Heart left ventricle (tissue), 16 donors: ENCODE data around the gene MCM5. TPM values are rescaled to one million over a fixed set of nuclear protein-coding genes. Genes with fewer than 3 reads are reported as not detected.
A peak's percentile ranks its signal among the peaks of the same experiment; 100 is the strongest.

Experiments used
- ATAC-seq, 4 donors: fragments of 200-7000 bp; cut with Tn5 transposase; one replicate each; pipeline ENCODE4 v1.9.1; 2020 to 2022; ENCODE audit warnings: moderate library complexity in 4 of 4, mild to moderate bottlenecking in 3 of 4, moderate number of reproducible peaks in 1 of 4
- DNase-seq, 5 donors: peaks; one replicate each; pipeline ENCODE4 v3.0.0-alpha.2; 2020
- H3K27ac ChIP-seq, 12 donors: fragments of 200-600 bp; sonication (generic) in 4 of 12; one replicate each; pipeline versions ENCODE4 v1.5.0 to v1.8.0; 2016 to 2022; ENCODE audit warnings: mild to moderate bottlenecking in 2 of 12
- H3K27me3 ChIP-seq, 9 donors: fragments of 200-600 bp; sonication (generic) in 2 of 9; one replicate each; pipeline versions ENCODE4 v1.5.1 to v1.8.0; 2016 to 2022; ENCODE audit warnings: mild to moderate bottlenecking in 3 of 9
- H3K36me3 ChIP-seq, 9 donors: fragments of 200-600 bp; sonication (generic) in 2 of 9; one replicate each; pipeline versions ENCODE4 v1.5.0 to v1.8.0; 2018 to 2022; ENCODE audit warnings: mild to moderate bottlenecking in 2 of 9
- H3K4me1 ChIP-seq, 12 donors: fragments of 200-600 bp; sonication (generic) in 4 of 12; one replicate each; pipeline versions ENCODE4 v1.5.0 to v1.8.0; 2016 to 2022; ENCODE audit warnings: mild to moderate bottlenecking in 3 of 12
- H3K4me3 ChIP-seq, 12 donors: fragments of 200-600 bp; sonication (generic) in 4 of 12; one replicate each; pipeline versions ENCODE4 v1.5.0 to v1.8.0; 2017 to 2022; ENCODE audit warnings: mild to moderate bottlenecking in 9 of 12, moderate library complexity in 4 of 12
- H3K9me3 ChIP-seq, 12 donors: fragments of 200-600 bp; sonication (generic) in 4 of 12; one replicate each; pipeline versions ENCODE4 v1.5.0 to v1.8.0; 2016 to 2022; ENCODE audit warnings: mild to moderate bottlenecking in 1 of 12
- CTCF ChIP-seq, 12 donors: fragments of 200-600 bp; sonication (generic) in 4 of 12; IDR thresholded peaks; one replicate each; pipeline versions ENCODE4 v1.5.0 to v1.8.0; 2018 to 2022; ENCODE audit warnings: antibody characterized with exemption in 12 of 12, mild to moderate bottlenecking in 5 of 12
- POLR2A ChIP-seq, 2 donors: fragments of 450-650 bp; IDR thresholded peaks; one replicate each; pipeline ENCODE4 v1.6.1; 2017; ENCODE audit warnings: antibody characterized with exemption in 2 of 2, mild to moderate bottlenecking in 2 of 2, moderate library complexity in 2 of 2
- WGBS, 4 donors: extraction: QIAGEN DNeasy Blood & Tissue Kit in 2 of 4; methylation state at CpG; one replicate each; pipeline versions ENCODE4 v1.1.5 to v1.1.7; 2013 to 2018; 5-methylcytosine and 5-hydroxymethylcytosine counted together
- intact Hi-C, 10 donors: fragments of 100-400 bp; cut with DNase I; formaldehyde crosslinking; loops; one replicate each; pipeline versions ENCODE4 v1.11.1 to v1.14.2; 2022
- polyA plus RNA-seq, 2 donors: library from polyadenylated mRNA; stranded (reverse); fragments of 200-250 nt; gene quantifications; one replicate each; pipeline ENCODE4 v1.2.3, GENCODE V29; 2013
- total RNA-seq, 9 donors: library from RNA; depleted of rRNA in 2 of 9; stranded (reverse); fragments of >200 nt in 2 of 9; fragmentation: NEBNext Ultra II Directional in 3 of 9; extraction: Animal tissue kit (Norgen Biotek cat#: 25700) in 3 of 9; gene quantifications; one replicate each; pipeline versions ENCODE4 v1.1.0 to v1.2.4, GENCODE V29; 2016 to 2023
- donor health status: ischemic (EF 13 %, LVEDD 7.1; RV severe dilation, severe dysfunction).
- donor health status: healthy with polysubstance abuse.
- donor health status: DM: no; HTN: yes; CAD: no.
- donor health status: DM: no; HTN: no; CAD: no.
- donor health status: ischemic (EF 25% LVEDD 6.9; RV normal size, moderate dysfunction).
- donor health status: ischemic (EF 25% LVEDD 5.7; RV mildly dilated, moderate dysfunction).
- donor health status: healthy.
- donor health status: DM: yes; HTN: yes; CAD: no.
- donor health status: ischemic (EF 35%, LVEDD 5.7; RV mildly dilated, moderate dysfunction).
- donor health status: nonischemic (EF 11% LVEDD 7.7; RV severe dilation, severe dysfunction).
- donor health status: DM: yes; HTN: yes; CAD: no.
- donor health status: PGD.
- donor health status: ischemic (EF 29% LVEDD 5.4; RV normal size, mild dysfunction).
- donor health status: nonischemic (EF 23%, LVEDD 6.1; RV moderate dilation, normal function).

MCM5 gene
- total and polyA plus RNA-seq, 11 donors, result 5.9 to 30.2 (median 12.3) TPM

DNA sequence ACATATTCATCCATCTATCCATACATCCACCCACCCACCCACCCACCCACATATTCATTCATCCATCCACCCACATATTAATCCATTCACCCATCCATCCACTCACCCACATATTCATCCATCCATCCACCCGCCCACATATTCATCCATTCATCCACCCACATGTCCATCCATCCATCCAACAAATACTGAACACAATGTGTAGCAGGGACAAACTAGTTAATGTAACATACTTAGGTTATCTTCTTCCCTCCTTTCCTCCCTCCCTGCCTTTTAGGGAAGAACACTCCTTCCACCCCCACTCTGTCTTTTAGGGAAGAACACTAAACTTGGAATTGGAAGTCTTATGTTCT, 39.4 kb downstream of the MCM5 start:
- DNase-seq (no peak), ATAC-seq (no peak)
- Histone ChIP-seq H3K9me3 (peaks cover 0 to 2% (median 0%) of the 10 kb centered on the region in 12 donors), H3K4me1 (no peaks in the 10 kb centered on the region), H3K36me3 (no peaks in the 10 kb centered on the region), H3K4me3 (no peak overlapping the region), H3K27me3 (no peaks in the 10 kb centered on the region), H3K27ac (peak overlapping the region in 1 of 12 donors; percentile 29)
- 91 to 97% (median 95%) methylated on average over 1 of the region's 1 CpG for WGBS, 4 donors
- TF ChIP-seq POLR2A (IDR thresholded peaks at IDR 0.05) (no peak), CTCF (IDR thresholded peaks at IDR 0.05) (no peak)
- intact Hi-C loops, result loop anchor here in 6 of 10 donors (10.0 kb wide), 3 partner anchors 485 to 685 kb away; no protein-coding TSS in a partner anchor

DNA sequence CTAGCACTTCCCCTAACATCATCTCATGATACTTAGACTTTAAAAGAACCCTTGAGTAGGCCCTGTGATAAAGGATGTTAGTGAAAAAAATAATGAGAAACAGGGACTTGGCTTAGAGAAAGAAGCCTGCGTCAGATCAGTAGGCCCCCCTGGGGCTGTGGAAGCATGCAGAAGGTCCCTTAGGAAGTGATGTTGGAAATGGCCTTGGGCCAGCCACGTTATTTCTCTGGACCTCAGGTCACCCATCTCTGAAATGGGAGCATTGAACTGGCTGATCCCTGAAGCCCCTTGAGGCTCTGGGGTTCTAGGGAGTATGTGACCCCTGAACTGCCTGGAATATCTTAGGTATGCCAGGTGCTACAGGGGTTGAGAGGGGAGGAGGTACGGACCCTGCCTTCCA, 40.2 kb downstream of the MCM5 start:
- peak overlapping the region in 1 of 12 donors; percentile 29 for H3K27ac ChIP-seq
- TF ChIP-seq POLR2A (IDR thresholded peaks at IDR 0.05) (no peak), CTCF (IDR thresholded peaks at IDR 0.05) (no peak)
- H3K4me1 ChIP-seq, result no peaks in the 10 kb centered on the region
- H3K27me3 ChIP-seq, result no peaks in the 10 kb centered on the region
- no peaks in the 10 kb centered on the region for H3K36me3 ChIP-seq
- H3K9me3 ChIP-seq, result no peaks in the 10 kb centered on the region
- peak in 2 of 4 donors; percentile 39 to 51 for ATAC-seq
- 68 to 83% (median 73%) methylated on average over 3 of the region's 3 CpGs for WGBS, 4 donors
- peak in 3 of 5 donors; percentile 40 to 70 (median 52) for DNase-seq
- H3K4me3 ChIP-seq, result no peak overlapping the region
- intact Hi-C loops, result no loop called here

DNA sequence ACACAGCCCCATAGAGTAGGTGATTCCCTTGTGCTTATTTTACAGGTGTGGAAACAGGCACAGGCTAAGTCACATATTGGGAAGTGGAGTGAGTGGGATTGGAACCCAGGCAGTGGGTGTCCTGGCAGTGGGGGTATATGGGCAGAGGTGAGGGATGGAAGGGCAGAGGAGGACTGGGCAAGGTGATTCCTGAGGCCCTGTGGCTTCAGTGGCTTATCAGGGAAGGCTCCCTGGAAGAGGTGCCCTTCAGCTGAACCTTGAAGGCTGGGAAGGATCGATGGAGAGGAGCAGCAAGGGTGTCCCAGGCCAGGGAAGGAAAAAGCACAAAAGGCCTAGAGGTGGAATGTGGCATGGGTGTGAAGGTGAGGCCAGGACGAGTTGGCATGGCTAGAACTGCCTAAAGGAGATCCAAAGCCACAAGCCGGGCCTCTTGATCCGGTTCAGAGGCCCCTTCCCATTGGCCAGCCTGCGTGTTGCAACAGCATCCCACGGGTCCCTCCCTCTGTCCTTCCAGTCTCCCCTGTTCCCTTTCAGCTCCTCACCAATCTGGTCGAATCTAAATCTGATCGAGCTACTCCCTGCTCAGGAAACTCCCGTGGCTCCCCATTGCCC, 41.7 kb downstream of the MCM5 start:
- 83 to 92% (median 88%) methylated on average over 9 of the region's 9 CpGs for WGBS, 4 donors
- H3K27me3 ChIP-seq, result no peaks in the 10 kb centered on the region
- no peaks in the 10 kb centered on the region for H3K4me1 ChIP-seq
- H3K27ac ChIP-seq, result no peak overlapping the region
- TF ChIP-seq POLR2A (IDR thresholded peaks at IDR 0.05), result no peak
- no peak for TF ChIP-seq CTCF (IDR thresholded peaks at IDR 0.05)
- intact Hi-C loops, result no loop called here
- no peaks in the 10 kb centered on the region for H3K36me3 ChIP-seq
- H3K4me3 ChIP-seq, result no peak overlapping the region
- H3K9me3 ChIP-seq, result no peaks in the 10 kb centered on the region
- ATAC-seq, result no peak
- DNase-seq, result no peak

GRCh38 chr22:35442471-35442870, 42.5 kb downstream of the MCM5 start:
- H3K27me3 ChIP-seq, result no peaks in the 10 kb centered on the region
- no peaks in the 10 kb centered on the region for H3K4me1 ChIP-seq
- no peak overlapping the region for H3K27ac ChIP-seq
- no peak for DNase-seq
- no peak for ATAC-seq
- no peak for TF ChIP-seq POLR2A (IDR thresholded peaks at IDR 0.05)
- TF ChIP-seq CTCF (IDR thresholded peaks at IDR 0.05), result no peak
- H3K36me3 ChIP-seq, result no peaks in the 10 kb centered on the region
- no peak overlapping the region for H3K4me3 ChIP-seq
- 87 to 93% (median 91%) methylated on average over 6 of the region's 6 CpGs for WGBS, 4 donors
- intact Hi-C loops, result no loop called here
- no peaks in the 10 kb centered on the region for H3K9me3 ChIP-seq
